Measurements from ENCODE around the gene LMF1.

DNA sequence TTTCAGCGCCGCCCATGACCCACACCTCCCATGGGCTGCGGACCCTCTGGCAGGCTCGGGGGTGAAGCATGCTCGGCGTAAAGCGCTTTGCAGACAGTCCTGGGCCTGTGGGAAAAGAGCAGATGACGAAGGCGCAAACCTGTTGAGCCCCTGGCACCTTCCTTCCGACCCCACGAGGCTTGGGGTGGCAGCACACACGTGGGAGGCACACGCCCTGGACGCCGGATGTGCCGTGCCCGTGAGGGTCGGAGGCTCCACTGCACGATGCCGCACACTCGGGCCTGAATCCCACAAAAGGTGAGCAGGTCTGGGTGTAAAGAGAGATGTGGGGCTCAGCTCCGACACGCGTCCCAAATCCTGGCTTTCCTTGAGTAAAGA, 71.1 kb downstream of the LMF1 start:
- TF ChIP-seq, protein P1, sequence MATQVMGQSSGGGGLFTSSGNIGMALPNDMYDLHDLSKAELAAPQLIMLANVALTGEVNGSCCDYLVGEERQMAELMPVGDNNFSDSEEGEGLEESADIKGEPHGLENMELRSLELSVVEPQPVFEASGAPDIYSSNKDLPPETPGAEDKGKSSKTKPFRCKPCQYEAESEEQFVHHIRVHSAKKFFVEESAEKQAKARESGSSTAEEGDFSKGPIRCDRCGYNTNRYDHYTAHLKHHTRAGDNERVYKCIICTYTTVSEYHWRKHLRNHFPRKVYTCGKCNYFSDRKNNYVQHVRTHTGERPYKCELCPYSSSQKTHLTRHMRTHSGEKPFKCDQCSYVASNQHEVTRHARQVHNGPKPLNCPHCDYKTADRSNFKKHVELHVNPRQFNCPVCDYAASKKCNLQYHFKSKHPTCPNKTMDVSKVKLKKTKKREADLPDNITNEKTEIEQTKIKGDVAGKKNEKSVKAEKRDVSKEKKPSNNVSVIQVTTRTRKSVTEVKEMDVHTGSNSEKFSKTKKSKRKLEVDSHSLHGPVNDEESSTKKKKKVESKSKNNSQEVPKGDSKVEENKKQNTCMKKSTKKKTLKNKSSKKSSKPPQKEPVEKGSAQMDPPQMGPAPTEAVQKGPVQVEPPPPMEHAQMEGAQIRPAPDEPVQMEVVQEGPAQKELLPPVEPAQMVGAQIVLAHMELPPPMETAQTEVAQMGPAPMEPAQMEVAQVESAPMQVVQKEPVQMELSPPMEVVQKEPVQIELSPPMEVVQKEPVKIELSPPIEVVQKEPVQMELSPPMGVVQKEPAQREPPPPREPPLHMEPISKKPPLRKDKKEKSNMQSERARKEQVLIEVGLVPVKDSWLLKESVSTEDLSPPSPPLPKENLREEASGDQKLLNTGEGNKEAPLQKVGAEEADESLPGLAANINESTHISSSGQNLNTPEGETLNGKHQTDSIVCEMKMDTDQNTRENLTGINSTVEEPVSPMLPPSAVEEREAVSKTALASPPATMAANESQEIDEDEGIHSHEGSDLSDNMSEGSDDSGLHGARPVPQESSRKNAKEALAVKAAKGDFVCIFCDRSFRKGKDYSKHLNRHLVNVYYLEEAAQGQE (IDR thresholded peaks at IDR 0.05; ENCODE audit: insufficient read depth in 1 of 2, low read depth in 2 of 2, low read length in 2 of 2): no peak
- no peak for TF ChIP-seq SIN3A (IDR thresholded peaks at IDR 0.05; ENCODE audit: borderline replicate concordance, insufficient read depth, low read length)
- TF ChIP-seq TAF1 (IDR thresholded peaks at IDR 0.05; ENCODE audit: borderline replicate concordance, insufficient read depth, low read length): no peak
- TF ChIP-seq POLR2AphosphoS5 (IDR thresholded peaks at IDR 0.05; ENCODE audit: low read depth, low read length): no peak
- no peak for TF ChIP-seq FOXP2 (optimal IDR thresholded peaks at IDR 0.05; ENCODE audit: borderline replicate concordance, extremely low read depth, extremely low read length, insufficient read depth)

Measured in PFSK-1 (cell line).